GM19397 (cell line): ENCODE results near the gene RAB3GAP2.
"Not testable (repeated sequence)": the region's sequence is repeated elsewhere in the genome, so short reads cannot be mapped to it uniquely, and the experiment has no call there.

Source experiments
- ATAC-seq: cut with Tn5 transposase; IDR thresholded peaks from one replicate; pipeline ENCODE4 v1.9.1; 2021; ENCODE audit warnings: mild to moderate bottlenecking, moderate library complexity; ENCODE audit not compliant: unreplicated experiment

The RAB3GAP2 gene

GRCh38 chr1:220204758-220205157, 67.5 kb downstream of the RAB3GAP2 start:
- ATAC-seq = not testable (repeated sequence)

GRCh38 chr1:220203816-220204215, 68.4 kb downstream of the RAB3GAP2 start:
- ATAC-seq = no peak

- no peak for ATAC-seq
Observed at GRCh38 chr1:220198186-220199005, 73.9 kb downstream of the RAB3GAP2 start.

GRCh38 chr1:220195701-220196100, 76.6 kb downstream of the RAB3GAP2 start:
- ATAC-seq = no peak

- ATAC-seq = no peak
Observed at GRCh38 chr1:220189750-220190347, 82.4 kb downstream of the RAB3GAP2 start.

- no peak for ATAC-seq
Observed at GRCh38 chr1:220188538-220188937, 83.7 kb downstream of the RAB3GAP2 start.

GRCh38 chr1:220186752-220187151, 85.5 kb downstream of the RAB3GAP2 start:
- ATAC-seq = no peak

- no peak for ATAC-seq
Observed at GRCh38 chr1:220184506-220184905, 87.7 kb downstream of the RAB3GAP2 start.

GRCh38 chr1:220182656-220183055, 89.6 kb downstream of the RAB3GAP2 start:
- ATAC-seq = no peak

- no peak for ATAC-seq
Observed at GRCh38 chr1:220182111-220182510, 90.1 kb downstream of the RAB3GAP2 start.

- ATAC-seq = no peak
Observed at GRCh38 chr1:220176540-220176939, 95.7 kb downstream of the RAB3GAP2 start.

- ATAC-seq = no peak
Observed at GRCh38 chr1:220170836-220171526, 101.3 kb downstream of the RAB3GAP2 start.

GRCh38 chr1:220169887-220170286, 102.4 kb downstream of the RAB3GAP2 start:
- ATAC-seq = not testable (repeated sequence)

- no peak for ATAC-seq
Observed at GRCh38 chr1:220166853-220167252, 105.4 kb downstream of the RAB3GAP2 start.

- ATAC-seq = no peak
Observed at GRCh38 chr1:220164517-220164916, 107.7 kb downstream of the RAB3GAP2 start.

- ATAC-seq = no peak
Observed at GRCh38 chr1:220164116-220164515, 108.1 kb downstream of the RAB3GAP2 start.

GRCh38 chr1:220160027-220160426, 112.2 kb downstream of the RAB3GAP2 start:
- ATAC-seq = no peak

GRCh38 chr1:220159041-220159440, 113.2 kb downstream of the RAB3GAP2 start:
- no peak for ATAC-seq

GRCh38 chr1:220158530-220158929, 113.7 kb downstream of the RAB3GAP2 start:
- not testable (repeated sequence) for ATAC-seq

GRCh38 chr1:220157738-220158137, 114.5 kb downstream of the RAB3GAP2 start:
- ATAC-seq = no peak

- no peak for ATAC-seq
Observed at GRCh38 chr1:220156620-220157146, 115.6 kb downstream of the RAB3GAP2 start.
